C4-2B (cell line): Measurements from ENCODE around the gene RPL26.

Source experiments
- H3K27ac ChIP-seq: fragments of 450-650 bp; 2 replicates; pipeline ENCODE4 v1.5.1; 2017
- CTCF ChIP-seq: fragments of 450-650 bp; conservative IDR thresholded peaks from 2 replicates; pipeline ENCODE4 v1.5.1; 2017; ENCODE audit warnings: mild to moderate bottlenecking
- ZFX ChIP-seq: fragments of 450-650 bp; IDR thresholded peaks from 2 replicates; pipeline ENCODE4 v1.6.1; 2017

RPL26 gene

DNA sequence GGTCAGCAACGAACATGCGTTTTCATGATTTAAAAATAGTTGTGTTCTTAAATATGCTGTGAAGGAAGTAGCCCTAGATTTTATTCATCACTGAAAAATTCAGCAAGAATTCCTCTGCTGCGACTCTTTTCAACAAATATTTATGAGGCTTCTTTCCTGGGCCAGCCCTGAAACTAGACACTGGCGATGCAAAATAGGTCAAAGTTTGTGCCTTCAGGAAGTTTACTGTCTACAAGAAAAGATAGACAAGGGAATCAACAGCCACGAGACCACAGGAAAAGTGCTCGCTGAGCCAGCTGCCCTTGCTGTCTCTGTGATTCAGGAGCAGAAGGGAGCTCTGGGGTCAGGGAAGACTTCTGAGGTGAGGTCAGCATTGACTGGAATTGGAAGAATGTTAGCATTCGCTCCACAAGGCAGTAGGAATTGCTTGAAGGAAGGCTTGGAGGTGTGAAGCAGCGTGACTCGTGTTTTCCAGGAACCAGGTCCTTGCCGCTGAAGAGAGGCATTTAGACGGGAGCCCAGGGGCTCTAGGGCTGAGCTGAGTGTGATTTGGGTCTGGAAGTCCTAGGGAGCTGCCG, 1.9 kb upstream of the RPL26 start:
- TF ChIP-seq CTCF (no peak), ZFX (no peak)
- H3K27ac ChIP-seq = no peak overlapping the region

- peak overlapping the region; percentile 77 for H3K27ac ChIP-seq
- no peak for TF ChIP-seq ZFX
- no peak for TF ChIP-seq CTCF
These were observed 182 bp downstream of the RPL26 start for GRCh38 chr17:8382880-8383142.

DNA sequence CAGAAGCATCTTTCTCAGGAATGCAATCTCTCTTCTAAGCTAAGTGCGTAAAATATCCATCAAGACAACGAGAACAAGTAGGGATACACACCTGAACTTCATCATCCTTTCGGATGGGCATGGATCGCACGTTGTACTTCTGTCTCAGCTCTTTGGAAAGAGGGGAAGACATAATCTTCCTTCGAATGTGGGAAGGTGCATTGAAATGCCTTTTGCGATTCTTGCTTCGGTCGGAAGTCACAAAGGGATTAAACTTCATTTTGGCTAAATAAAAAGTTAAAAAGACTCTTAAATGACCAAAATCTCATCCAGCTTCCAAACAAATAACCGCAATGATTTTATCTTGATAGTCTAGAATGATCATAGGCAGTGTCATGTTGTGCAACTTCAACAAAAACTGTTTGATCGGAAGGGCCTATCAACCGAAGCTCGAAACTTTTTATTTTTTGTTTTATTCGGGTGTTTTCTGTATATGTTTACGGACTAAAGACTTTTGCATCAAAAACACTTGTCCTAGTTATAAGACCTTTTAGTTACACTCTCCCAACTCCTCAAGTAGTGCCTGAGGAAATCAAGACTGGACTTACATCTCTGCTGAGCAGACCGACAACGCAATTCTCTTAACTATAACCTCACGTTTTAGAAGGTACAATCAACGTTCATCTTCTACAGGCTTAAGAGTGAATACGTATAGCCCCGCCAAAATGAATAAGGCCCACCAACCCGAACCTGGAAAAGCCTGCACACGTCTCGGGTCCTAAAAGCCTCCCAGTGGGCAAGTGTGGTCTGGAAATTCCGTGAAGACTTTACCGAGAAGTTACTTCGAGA, 727 bp downstream of the RPL26 start:
- no peak for TF ChIP-seq CTCF
- TF ChIP-seq ZFX = peak; percentile 21; the same call in 1 of the 2 replicates
- peak overlapping the region; percentile 77 for H3K27ac ChIP-seq

DNA sequence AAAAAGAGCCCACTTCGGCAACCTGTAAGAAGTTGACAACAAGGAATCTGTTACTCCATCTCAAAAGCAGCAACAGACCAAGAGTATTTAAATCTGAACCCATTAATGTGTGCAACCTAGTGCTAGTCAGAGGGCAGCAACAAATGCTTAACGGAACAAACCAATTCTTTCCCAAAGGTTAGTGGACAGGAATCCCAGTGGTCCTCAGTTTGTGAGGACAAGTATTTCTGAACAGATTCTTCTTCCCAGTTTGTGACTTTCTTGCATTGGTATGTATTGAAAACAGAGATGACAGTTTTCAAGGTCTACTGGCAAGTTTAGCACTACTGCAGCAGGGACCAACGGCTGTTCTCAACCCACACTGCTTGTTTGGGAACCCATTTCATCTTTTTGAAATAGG, 2.9 kb downstream of the RPL26 start:
- H3K27ac ChIP-seq = no peak overlapping the region
- TF ChIP-seq ZFX (no peak), CTCF (no peak)

DNA sequence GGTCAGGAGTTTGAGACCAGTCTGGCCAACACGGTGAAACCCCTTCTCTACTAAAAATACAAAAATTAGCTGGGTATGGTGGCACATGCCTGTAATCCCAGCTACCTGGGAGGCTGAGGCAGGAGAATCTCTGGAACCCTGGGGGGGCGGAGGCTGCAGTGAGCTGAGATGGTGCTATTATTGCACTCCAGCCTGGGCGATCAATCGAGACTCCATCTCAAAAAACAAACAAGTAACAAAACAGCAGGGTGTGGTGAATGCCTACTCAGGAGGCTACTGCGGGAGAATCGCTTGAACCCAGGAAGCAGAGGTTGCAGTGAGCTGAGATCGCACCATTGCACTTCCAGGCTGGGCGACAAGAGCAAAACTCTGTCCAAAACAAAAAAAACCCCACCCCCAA, 4.9 kb downstream of the RPL26 start:
- peak overlapping the region; percentile 41 for H3K27ac ChIP-seq

DNA sequence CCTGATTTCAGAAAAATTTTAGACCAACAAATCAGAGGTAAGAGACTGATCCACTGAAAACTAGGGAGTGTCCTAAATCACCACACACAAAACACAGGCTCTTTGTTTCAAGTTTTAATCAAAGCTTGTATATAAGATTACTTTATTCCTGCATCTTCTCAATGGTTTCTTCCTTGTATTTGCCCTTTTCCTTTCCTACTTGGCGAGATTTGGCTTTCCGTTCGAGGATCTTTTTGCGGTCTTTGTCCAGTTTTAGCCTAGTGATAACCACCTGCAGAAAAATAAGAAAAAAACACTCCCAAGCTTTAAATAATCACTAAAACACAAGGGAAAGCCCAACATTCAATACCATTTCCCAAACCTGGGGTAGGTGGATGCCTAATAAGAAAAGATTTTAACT, 5.6 kb downstream of the RPL26 start:
- TF ChIP-seq ZFX (no peak), CTCF (no peak)
- no peak overlapping the region for H3K27ac ChIP-seq

DNA sequence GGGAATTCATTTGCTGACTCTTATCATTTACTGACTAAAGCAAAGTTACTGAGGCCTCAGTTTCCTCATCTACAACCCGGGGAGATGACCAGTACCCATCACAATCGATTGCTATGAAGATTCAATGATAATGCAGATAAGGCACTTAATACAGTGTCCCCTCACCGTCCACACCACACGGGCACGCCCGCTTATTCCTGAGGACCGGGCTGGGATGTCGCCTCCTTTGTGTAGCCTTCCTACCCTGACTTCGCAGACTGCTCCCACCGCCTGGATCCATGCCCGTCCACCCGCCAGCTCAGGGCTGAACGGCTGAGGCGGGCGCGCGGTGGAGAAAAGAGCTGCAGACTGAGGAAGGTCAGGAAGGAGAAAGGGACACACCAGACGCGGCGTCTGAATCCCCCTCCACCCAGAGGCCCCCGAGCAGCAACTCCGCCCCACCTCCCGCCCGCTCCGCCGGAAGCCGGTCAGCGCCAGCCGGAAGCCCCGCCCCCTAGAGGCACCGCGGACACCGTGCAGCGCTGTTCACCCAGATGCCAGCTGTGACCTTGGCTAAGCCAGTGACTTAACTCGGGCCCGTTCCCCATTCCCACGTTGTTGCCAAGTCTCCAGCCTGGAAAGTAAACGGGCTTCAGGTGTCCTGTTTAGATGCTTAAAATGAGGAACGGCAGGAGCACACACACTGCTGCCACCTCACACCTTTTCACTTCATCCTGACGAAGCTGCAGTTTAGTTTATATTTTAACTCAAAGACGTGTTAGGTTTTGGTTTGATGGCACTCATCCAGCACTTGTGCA, 6.5 kb downstream of the RPL26 start, which contains the start of gene KRABD2:
Gene KRABD2 (minus strand): TSS at position 434 of the 797 bp plus-strand sequence.
- TF ChIP-seq CTCF (peak; percentile 71), ZFX (no peak)
- peak within 1 kb of the TSS; percentile 94 for H3K27ac ChIP-seq
